Measurements from ENCODE around the gene TFEC. TPM values are rescaled to one million over a fixed set of nuclear protein-coding genes. Genes with fewer than 3 reads are reported as not detected.

TFEC gene
- total RNA-seq, 4 donors from 2014 or later: 1.5 to 6.1 (median 3.5) TPM

GRCh38 chr7:115951547-115951946 is 79.0 kb downstream of the TFEC start:
- intact Hi-C loops (cut with DNase I): no loop called here
- Histone ChIP-seq H3K4me3 (no peak overlapping the region), H3K27me3 (no peaks in the 10 kb centered on the region), H3K36me3 (no peaks in the 10 kb centered on the region), H3K27ac (replicated peaks in 1 of 4) (no peak overlapping the region), H3K9me3 (no peaks in the 10 kb centered on the region), H3K4me1 (no peaks in the 10 kb centered on the region)
- no peak for DNase-seq (ENCODE audit: extremely low spot score)
- no peak for TF ChIP-seq EP300 (IDR thresholded peaks at IDR 0.05)
- TF ChIP-seq, protein P1, sequence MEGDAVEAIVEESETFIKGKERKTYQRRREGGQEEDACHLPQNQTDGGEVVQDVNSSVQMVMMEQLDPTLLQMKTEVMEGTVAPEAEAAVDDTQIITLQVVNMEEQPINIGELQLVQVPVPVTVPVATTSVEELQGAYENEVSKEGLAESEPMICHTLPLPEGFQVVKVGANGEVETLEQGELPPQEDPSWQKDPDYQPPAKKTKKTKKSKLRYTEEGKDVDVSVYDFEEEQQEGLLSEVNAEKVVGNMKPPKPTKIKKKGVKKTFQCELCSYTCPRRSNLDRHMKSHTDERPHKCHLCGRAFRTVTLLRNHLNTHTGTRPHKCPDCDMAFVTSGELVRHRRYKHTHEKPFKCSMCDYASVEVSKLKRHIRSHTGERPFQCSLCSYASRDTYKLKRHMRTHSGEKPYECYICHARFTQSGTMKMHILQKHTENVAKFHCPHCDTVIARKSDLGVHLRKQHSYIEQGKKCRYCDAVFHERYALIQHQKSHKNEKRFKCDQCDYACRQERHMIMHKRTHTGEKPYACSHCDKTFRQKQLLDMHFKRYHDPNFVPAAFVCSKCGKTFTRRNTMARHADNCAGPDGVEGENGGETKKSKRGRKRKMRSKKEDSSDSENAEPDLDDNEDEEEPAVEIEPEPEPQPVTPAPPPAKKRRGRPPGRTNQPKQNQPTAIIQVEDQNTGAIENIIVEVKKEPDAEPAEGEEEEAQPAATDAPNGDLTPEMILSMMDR (IDR thresholded peaks at IDR 0.05): no peak
- TF ChIP-seq POLR2A (IDR thresholded peaks at IDR 0.05; ENCODE audit: low read depth): no peak
- TF ChIP-seq POLR2AphosphoS5 (IDR thresholded peaks at IDR 0.05): no peak
- WGBS: 93% methylated on average over 1 of the region's 1 CpG

GRCh38 chr7:115941703-115942268 is 88.8 kb downstream of the TFEC start:
- no peak for TF ChIP-seq POLR2AphosphoS5 (IDR thresholded peaks at IDR 0.05)
- no peak for TF ChIP-seq EP300 (IDR thresholded peaks at IDR 0.05)
- TF ChIP-seq, protein P1 (IDR thresholded peaks at IDR 0.05): no peak
- TF ChIP-seq POLR2A (IDR thresholded peaks at IDR 0.05; ENCODE audit: low read depth): no peak
- intact Hi-C loops (cut with DNase I): no loop called here
- H3K27me3 ChIP-seq: no peaks in the 10 kb centered on the region
- no peaks in the 10 kb centered on the region for H3K9me3 ChIP-seq
- WGBS: 84% methylated on average over 5 of the region's 5 CpGs
- DNase-seq (ENCODE audit: extremely low spot score): no peak
- H3K4me3 ChIP-seq: no peak overlapping the region
- H3K4me1 ChIP-seq: no peaks in the 10 kb centered on the region
- H3K36me3 ChIP-seq: no peaks in the 10 kb centered on the region
- H3K27ac ChIP-seq (replicated peaks in 1 of 4): no peak overlapping the region

DNA sequence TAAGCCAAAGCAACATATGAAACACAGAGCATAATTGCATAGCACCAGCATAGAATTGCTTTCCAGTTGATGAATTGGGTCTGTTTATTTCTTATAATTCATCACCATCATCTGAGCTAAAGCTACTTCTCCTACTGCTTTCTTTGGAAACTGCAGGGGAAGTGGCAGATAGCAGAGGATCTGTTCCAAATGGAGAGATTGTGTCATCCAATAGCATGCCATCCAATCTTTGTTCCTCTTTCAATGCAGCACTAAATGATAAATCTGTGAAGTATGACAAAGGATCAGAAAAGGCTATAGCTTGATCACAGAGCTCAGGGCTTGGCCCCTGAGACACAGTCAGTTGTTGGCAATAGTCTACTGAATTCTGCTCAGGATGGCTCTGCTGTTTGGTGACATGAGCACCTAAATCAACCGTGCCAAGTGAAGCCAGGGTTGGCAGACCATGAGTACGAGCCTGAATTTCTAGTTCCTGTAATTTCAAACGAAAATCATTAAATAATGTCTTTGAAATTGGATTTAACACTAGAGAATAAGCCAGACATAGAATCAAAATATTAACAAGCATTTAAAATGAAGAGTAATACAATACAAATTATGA is 90.0 kb downstream of the TFEC start:
- no peak for DNase-seq (ENCODE audit: extremely low spot score)
- TF ChIP-seq POLR2A (IDR thresholded peaks at IDR 0.05; ENCODE audit: low read depth): no peak
- TF ChIP-seq EP300 (IDR thresholded peaks at IDR 0.05): no peak
- TF ChIP-seq POLR2AphosphoS5 (IDR thresholded peaks at IDR 0.05): no peak
- TF ChIP-seq, protein P1 (IDR thresholded peaks at IDR 0.05): no peak
- WGBS: 78% methylated on average over 3 of the region's 3 CpGs
- Histone ChIP-seq H3K36me3 (no peaks in the 10 kb centered on the region), H3K27me3 (no peaks in the 10 kb centered on the region), H3K27ac (replicated peaks in 1 of 4) (no peak overlapping the region), H3K4me3 (no peak overlapping the region), H3K4me1 (no peaks in the 10 kb centered on the region), H3K9me3 (no peaks in the 10 kb centered on the region)
- intact Hi-C loops (cut with DNase I): no loop called here

GRCh38 chr7:115937960-115938359 is 92.6 kb downstream of the TFEC start:
- no peaks in the 10 kb centered on the region for H3K4me1 ChIP-seq
- H3K4me3 ChIP-seq: no peak overlapping the region
- TF ChIP-seq POLR2AphosphoS5 (IDR thresholded peaks at IDR 0.05) (no peak), EP300 (IDR thresholded peaks at IDR 0.05) (no peak), POLR2A (IDR thresholded peaks at IDR 0.05; ENCODE audit: low read depth) (no peak)
- TF ChIP-seq, protein P1 (IDR thresholded peaks at IDR 0.05): no peak
- H3K27me3 ChIP-seq: no peaks in the 10 kb centered on the region
- H3K36me3 ChIP-seq: no peaks in the 10 kb centered on the region
- WGBS: 65% methylated on average over 1 of the region's 1 CpG
- no peaks in the 10 kb centered on the region for H3K9me3 ChIP-seq
- intact Hi-C loops (cut with DNase I): no loop called here
- no peak for DNase-seq (ENCODE audit: extremely low spot score)
- no peak overlapping the region for H3K27ac ChIP-seq (replicated peaks in 1 of 4)

GRCh38 chr7:115933471-115933870 is 97.1 kb downstream of the TFEC start:
- 69% methylated on average over 4 of the region's 4 CpGs for whole genome bisulfite sequencing
- DNase-seq (ENCODE audit: extremely low spot score): no peak
- no peak overlapping the region for H3K27ac ChIP-seq (replicated peaks in 1 of 4)
- TF ChIP-seq EP300 (IDR thresholded peaks at IDR 0.05) (no peak), POLR2AphosphoS5 (IDR thresholded peaks at IDR 0.05) (no peak), POLR2A (IDR thresholded peaks at IDR 0.05; ENCODE audit: low read depth) (no peak)
- TF ChIP-seq, protein P1 (IDR thresholded peaks at IDR 0.05): no peak
- no peaks in the 10 kb centered on the region for H3K9me3 ChIP-seq
- no peaks in the 10 kb centered on the region for H3K36me3 ChIP-seq
- intact Hi-C loops (cut with DNase I): no loop called here
- no peak overlapping the region for H3K4me3 ChIP-seq
- no peaks in the 10 kb centered on the region for H3K27me3 ChIP-seq
- H3K4me1 ChIP-seq: no peaks in the 10 kb centered on the region

Data from esophagus muscularis mucosa (tissue), 4 donors.